Measurements from ENCODE around the gene RAD51. TPM values are rescaled to one million over a fixed set of nuclear protein-coding genes. Genes with fewer than 3 reads are reported as not detected.

RAD51 gene
- total and polyA plus RNA-seq, 9 of the 15 experiments (the other 6 are each of a cell fraction or from before 2014, with no cell fraction given), result 16.0 to 63.8 (median 34.6) TPM

DNA sequence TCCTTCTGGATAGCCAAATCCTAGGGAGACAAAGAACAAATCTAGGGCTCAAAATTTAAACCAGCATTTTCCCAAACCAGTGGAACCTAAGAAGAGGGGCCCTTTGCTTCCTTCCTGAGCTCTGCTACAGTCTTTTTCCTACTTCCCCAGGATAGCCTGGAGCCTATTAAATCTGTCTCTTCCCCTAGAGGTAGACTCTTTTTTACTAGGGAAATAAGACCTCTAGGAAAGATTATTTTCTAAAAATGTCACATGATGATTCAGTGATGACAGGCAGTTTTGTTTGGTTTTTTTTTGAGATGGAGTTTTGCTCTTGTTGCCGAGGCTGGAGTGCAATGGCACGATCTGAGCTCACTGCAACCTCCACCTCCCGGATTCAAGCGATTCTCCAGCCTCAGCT lies 41.6 kb downstream of the RAD51 start:
- TF ChIP-seq ETV5 (CRISPR knock-in tag; IDR thresholded peaks at IDR 0.05; ENCODE audit: low read depth) (no peak), RBM15 (IDR thresholded peaks at IDR 0.05; ENCODE audit: insufficient read depth, low read length) (no peak), THRAP3 (IDR thresholded peaks at IDR 0.05; ENCODE audit: borderline replicate concordance) (no peak), SUPT5H (IDR thresholded peaks at IDR 0.05) (0 out of 2 replicates have a peak, but pooled peaks have one; percentile 16)
- TF ChIP-seq, protein P1, sequence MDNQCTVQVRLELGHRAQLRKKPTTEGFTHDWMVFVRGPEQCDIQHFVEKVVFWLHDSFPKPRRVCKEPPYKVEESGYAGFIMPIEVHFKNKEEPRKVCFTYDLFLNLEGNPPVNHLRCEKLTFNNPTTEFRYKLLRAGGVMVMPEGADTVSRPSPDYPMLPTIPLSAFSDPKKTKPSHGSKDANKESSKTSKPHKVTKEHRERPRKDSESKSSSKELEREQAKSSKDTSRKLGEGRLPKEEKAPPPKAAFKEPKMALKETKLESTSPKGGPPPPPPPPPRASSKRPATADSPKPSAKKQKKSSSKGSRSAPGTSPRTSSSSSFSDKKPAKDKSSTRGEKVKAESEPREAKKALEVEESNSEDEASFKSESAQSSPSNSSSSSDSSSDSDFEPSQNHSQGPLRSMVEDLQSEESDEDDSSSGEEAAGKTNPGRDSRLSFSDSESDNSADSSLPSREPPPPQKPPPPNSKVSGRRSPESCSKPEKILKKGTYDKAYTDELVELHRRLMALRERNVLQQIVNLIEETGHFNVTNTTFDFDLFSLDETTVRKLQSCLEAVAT (IDR thresholded peaks at IDR 0.05), result no peak
- Histone ChIP-seq H4K20me1 (replicated peaks; ENCODE audit: control insufficient read depth, insufficient read depth, low read length) (no peaks in the 10 kb centered on the region), H3K4me2 (ENCODE audit: insufficient read depth, low read length) (no peak overlapping the region), H3K4me1 (replicated peaks in 1 of 2; ENCODE audit: control insufficient read depth in 2 of 2, insufficient read depth in 2 of 2, low read length in 2 of 2) (no peaks in the 10 kb centered on the region), H3K27me3 (ENCODE audit: control insufficient read depth in 2 of 2, insufficient read depth in 2 of 2, low read length in 2 of 2) (no peaks in the 10 kb centered on the region), H3K36me3 (ENCODE audit: control insufficient read depth, insufficient read depth, low read length) (peaks cover 92% of the 10 kb centered on the region), H3K4me3 (no peak overlapping the region), H3K9me1 (ENCODE audit: control insufficient read depth, insufficient read depth, low read length) (no peaks in the 10 kb centered on the region), H3K9me3 (replicated peaks; ENCODE audit: control insufficient read depth, insufficient read depth, low read depth, low read length) (no peaks in the 10 kb centered on the region), H3K79me2 (ENCODE audit: control insufficient read depth, insufficient read depth, low read length) (no peaks in the 10 kb centered on the region), H2AFZ (ENCODE audit: low read depth, low read length) (no peak overlapping the region), H3K27ac (ENCODE audit: extremely low read depth, low read depth, low read length) (no peak overlapping the region), H3K9ac (ENCODE audit: insufficient read depth in 1 of 2, low read depth in 2 of 2, low read length in 2 of 2) (no peak overlapping the region)
- no TSS peak for BruUV-seq (replicated peaks)
- ATAC-seq (no peak), DNase-seq (ENCODE audit: extremely low read depth in 1 of 4, low spot score in 3 of 4) (no peak), FAIRE-seq (no peak)
- intact Hi-C loops (cut with micrococcal nuclease), result no loop called here
- ChIA-PET POLR2A (interaction anchor here (0.7 to 2.6 kb wide), 5 partner anchors 10 to 28 kb away, joined by 3 to 9 read pairs (median 3); no protein-coding TSS in a partner anchor), CTCF (ENCODE audit: low intra/inter-chr PET ratio) (no interaction called here)
- in situ Hi-C loops (cut with MboI), result no loop called here
- WGBS (ENCODE audit: insufficient coverage, low coverage, missing lambda C conversion rate), result 71% methylated on average over 4 of the region's 4 CpGs
